Retinal pigment epithelial cell (primary cell): ENCODE measurements around the gene LHFPL5.

Experiments
- DNase-seq: peaks from one replicate; pipeline ENCODE4 v3.0.0-alpha.2; 2010; ENCODE audit warnings: low read depth
- H3K4me3 ChIP-seq: 2 replicates; pipeline ENCODE4 v1.5.1; 2011; ENCODE audit warnings: mild to moderate bottlenecking, low read length, control low read depth, moderate library complexity
- TF ChIP-seq, protein P1 (sequence below): conservative IDR thresholded peaks from 2 replicates; pipeline ENCODE4 v1.5.1; 2011; ENCODE audit warnings: low read depth, low read length, control low read depth, inconsistent platforms

The LHFPL5 gene

DNA sequence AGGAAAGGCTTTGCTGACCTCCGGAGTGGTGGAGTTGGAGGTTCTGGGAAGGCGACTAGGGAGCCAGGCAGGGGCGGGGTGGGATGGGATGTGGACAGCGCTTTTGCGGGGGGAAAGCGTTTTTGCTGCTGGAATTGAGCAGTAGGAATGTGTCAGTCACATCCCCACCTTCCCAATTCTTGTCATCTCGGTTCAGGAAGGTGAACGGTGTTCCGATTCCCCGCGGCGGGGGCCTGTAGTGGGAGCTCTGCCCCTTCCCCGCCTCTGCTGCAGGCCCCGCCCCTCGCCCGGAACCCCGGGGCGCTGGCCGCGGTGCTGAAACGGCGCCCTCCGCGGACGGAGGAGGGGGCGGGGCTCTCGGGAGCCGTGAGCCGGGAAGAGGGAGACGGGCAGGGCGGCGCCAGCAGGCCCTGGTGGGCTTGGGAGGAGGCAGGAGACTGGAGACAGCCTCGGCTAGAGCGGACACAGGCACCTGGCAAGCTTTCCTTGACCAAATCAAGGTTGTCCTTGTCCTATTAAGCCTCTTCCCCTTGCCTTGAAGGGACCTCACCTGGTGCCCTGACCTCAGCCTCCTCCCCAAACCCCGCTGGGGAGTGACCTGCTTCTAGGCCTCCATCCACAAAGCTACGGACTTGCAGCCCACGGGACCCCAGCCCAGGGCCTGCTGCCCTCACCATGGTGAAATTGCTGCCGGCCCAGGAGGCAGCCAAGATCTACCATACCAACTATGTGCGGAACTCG, at the start of gene LHFPL5:
LHFPL5 (plus strand) TSS at position 357 of the 741 bp plus-strand sequence; CDS start at position 676, 319 bp downstream.
- TF ChIP-seq, protein P1, sequence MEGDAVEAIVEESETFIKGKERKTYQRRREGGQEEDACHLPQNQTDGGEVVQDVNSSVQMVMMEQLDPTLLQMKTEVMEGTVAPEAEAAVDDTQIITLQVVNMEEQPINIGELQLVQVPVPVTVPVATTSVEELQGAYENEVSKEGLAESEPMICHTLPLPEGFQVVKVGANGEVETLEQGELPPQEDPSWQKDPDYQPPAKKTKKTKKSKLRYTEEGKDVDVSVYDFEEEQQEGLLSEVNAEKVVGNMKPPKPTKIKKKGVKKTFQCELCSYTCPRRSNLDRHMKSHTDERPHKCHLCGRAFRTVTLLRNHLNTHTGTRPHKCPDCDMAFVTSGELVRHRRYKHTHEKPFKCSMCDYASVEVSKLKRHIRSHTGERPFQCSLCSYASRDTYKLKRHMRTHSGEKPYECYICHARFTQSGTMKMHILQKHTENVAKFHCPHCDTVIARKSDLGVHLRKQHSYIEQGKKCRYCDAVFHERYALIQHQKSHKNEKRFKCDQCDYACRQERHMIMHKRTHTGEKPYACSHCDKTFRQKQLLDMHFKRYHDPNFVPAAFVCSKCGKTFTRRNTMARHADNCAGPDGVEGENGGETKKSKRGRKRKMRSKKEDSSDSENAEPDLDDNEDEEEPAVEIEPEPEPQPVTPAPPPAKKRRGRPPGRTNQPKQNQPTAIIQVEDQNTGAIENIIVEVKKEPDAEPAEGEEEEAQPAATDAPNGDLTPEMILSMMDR = peak; percentile 11
- no peak for DNase-seq
- peak within 1 kb of the TSS; percentile 46 for H3K4me3 ChIP-seq

DNA sequence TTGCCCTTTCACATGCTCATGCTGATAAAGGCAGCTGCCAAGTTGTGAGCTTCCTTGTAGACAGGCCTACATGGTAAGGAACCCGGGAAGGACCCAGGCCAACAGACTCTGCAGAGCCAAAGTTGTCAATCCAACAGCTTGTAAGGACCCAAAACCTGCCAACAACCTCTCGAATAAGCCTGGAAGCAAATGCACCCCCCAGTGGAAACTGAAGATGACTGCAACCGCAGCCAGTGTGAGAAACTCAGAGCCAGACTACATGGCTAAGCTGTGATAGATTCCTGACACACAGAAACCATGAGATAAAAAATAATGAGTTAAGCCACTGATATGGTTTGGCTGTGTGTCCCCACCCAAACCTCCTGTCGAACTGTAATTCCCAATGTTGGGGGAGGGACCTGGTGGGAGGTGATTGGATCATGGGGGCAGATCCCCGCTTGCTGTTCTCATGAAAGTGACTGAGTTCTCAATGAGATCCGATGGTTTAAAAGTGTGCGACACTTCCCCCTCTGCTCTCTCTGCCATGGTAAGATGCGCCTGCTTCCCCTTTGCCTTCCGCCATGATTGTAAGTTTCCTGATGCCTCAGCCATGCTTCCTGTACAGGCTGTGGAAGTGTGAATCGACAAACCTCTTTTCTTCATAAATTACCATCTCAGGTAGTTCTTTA, 47.6 kb upstream of the LHFPL5 start:
- TF ChIP-seq, protein P1 = peak; percentile 71
- DNase-seq = no peak
- no peak overlapping the region for H3K4me3 ChIP-seq

DNA sequence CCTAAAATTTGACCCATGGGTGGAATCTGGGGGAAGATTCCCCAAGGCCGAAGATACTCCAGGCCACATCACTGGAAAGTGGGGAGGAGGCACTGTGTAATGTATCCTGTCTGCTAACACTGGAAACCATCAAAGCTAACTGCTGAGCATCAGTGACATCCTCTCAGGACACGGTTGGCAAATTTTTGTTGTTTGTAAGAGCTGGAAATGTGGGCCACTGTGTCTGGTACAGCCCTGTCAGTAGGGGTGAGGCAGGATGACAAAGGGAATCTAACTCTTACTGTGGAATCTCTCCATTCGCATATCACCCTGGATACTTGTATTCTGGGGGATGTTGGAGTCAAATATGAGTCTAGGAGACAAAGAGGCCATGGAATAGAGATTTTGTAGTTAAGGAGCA, 45.7 kb upstream of the LHFPL5 start:
- TF ChIP-seq, protein P1 = no peak
- DNase-seq = no peak
- no peak overlapping the region for H3K4me3 ChIP-seq

DNA sequence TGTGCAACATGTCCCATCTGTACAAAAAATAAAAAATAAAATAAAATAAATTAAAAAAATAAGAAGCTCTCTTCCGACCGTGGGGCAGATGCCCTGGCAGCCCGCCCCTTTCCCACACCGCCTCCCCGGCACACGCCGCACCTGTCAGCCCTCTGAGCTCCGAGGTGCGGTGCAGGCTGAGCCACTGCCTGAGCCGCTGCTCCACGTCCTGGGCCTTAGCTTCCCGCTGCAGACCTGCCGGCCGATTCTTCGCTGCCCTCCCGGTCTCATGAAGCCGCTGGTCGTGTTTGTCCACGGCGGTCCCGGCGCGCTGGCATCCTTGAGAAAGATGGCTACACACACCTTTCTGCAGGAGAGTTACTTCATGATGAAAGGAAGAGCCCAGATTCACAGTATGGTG, 39.4 kb upstream of the LHFPL5 start:
- DNase-seq = no peak
- H3K4me3 ChIP-seq = no peak overlapping the region
- TF ChIP-seq, protein P1 = no peak

DNA sequence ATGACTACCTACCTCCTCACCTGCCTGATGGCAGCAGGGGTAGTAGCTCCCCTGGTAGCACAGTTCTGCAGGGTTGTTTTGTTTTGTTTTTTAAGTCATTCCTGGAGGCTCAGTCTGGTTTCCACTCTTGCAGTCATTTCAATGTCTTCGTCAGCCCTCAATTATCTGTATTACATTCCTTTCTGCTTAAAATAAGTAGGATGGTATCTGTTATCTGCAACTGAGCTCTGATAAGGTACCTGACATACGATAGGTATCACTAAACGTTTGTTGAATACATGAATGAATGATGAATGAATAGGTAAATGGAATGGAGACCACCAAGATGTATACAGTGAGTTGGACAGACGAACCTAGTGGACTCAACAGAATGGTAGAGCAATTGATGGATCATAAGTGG, 35.9 kb upstream of the LHFPL5 start:
- TF ChIP-seq, protein P1 = no peak
- DNase-seq = no peak
- H3K4me3 ChIP-seq = no peak overlapping the region

DNA sequence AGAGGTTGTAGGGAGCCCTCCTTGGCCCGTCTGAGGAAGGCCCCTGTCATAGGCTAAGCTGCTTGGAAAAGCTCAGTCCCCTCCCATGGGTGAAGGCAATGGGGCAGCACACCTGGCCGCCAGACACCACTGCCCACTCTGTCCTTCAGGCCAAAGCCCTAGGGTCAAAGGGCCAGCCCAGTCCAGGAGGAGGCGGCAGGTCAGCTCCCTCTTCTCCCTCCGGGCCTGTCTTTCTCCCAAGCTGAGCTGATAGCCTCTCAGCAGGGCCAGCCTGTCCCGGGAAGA, 33.9 kb upstream of the LHFPL5 start:
- no peak overlapping the region for H3K4me3 ChIP-seq
- TF ChIP-seq, protein P1 = no peak
- DNase-seq = no peak

DNA sequence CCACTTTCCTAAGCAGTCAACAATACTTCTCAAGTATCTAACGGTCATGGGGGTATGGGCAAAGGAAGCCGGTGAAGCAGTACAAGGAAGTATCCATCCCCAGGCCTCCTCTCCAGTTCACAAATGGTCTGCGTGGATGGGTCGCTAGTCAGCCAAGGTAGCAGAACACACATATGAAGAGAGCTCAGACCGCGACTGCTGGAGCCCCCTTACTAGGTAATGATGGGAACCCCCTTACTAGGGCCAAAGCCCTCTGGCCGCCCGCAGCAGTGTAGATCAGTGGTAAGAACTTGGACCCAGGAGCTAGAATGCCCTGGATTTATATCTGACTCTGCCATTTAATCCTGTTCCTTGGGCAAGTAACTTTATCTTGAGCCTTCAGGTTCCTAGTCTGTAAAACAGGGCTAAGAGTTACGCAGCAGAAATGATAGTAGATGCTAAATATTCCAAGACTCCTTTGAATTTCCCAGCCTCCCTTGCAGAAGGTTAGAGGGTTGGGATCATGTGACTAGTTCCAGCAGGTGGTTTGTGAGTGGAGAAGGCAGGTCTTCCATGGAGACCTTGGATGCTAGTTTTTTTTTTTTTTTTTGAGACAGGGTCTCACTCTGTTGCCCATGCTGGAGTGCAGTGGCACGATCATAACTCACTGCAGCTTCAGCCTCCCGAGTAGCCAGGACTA, 30.9 kb upstream of the LHFPL5 start:
- no peak overlapping the region for H3K4me3 ChIP-seq
- TF ChIP-seq, protein P1 = no peak
- no peak for DNase-seq
